PC-3 (cell line): ENCODE measurements around the gene DGCR2. TPM values are rescaled to one million over a fixed set of nuclear protein-coding genes. Genes with fewer than 3 reads are reported as not detected.

Experiments
- ATAC-seq: fragments of 200-7000 bp; cut with Tn5 transposase; 2 replicates; pipeline ENCODE4 v1.9.1; 2020; ENCODE audit warnings: mild to moderate bottlenecking, moderate library complexity
- BruUV-seq: library from RNA; stranded (reverse); fragments of 400-500 nt; replicated peaks from 2 replicates; lab custom pipeline; 2021; lab: Mats Ljungman, UMichigan
- CTCF ChIA-PET: fragments of 300-600 bp; sonication (Branson Sonifier 250); formaldehyde crosslinking; loops from one replicate; lab custom pipeline; 2022; ENCODE audit warnings: antibody characterized with exemption; lab: Charles Lee
- POLR2A ChIA-PET: fragments of 300-600 bp; sonication (Branson Sonifier 250); formaldehyde crosslinking; loops from one replicate; lab custom pipeline; 2022; ENCODE audit warnings: antibody characterized with exemption; ENCODE audit not compliant: unreplicated experiment; lab: Charles Lee
- DNase-seq: peaks from one replicate; pipeline ENCODE4 v3.0.0-alpha.2; 2015
- H2AFZ ChIP-seq: fragments of 300-600 bp; sonication (generic); 2 replicates; pipeline ENCODE4 v1.6.0; 2016; ENCODE audit warnings: antibody characterized with exemption, low read length
- H3F3A ChIP-seq: fragments of 300-600 bp; sonication (generic); one replicate; pipeline ENCODE4 v1.6.0; 2017; ENCODE audit warnings: antibody characterized with exemption, low read length, control low read depth, mild to moderate bottlenecking; ENCODE audit not compliant: unreplicated experiment
- H3K27ac ChIP-seq: fragments of 300-600 bp; sonication (generic); 2 replicates; pipeline ENCODE4 v1.5.1; 2016; ENCODE audit warnings: mild to moderate bottlenecking, low read length
- H3K27me3 ChIP-seq: fragments of 300-600 bp; sonication (generic); 2 replicates; pipeline ENCODE4 v1.6.1; 2016; ENCODE audit warnings: low read length, mixed read lengths
- H3K36me3 ChIP-seq: fragments of 300-600 bp; sonication (generic); 2 replicates; pipeline ENCODE4 v1.6.1; 2016; ENCODE audit warnings: low read depth, mixed run types, low read length, mixed read lengths
- H3K4me1 ChIP-seq: fragments of 300-600 bp; sonication (generic); 2 replicates; pipeline ENCODE4 v1.5.1; 2016; ENCODE audit warnings: low read length; ENCODE audit not compliant: insufficient read depth
- H3K4me2 ChIP-seq: fragments of 300-600 bp; sonication (generic); 2 replicates; pipeline ENCODE4 v1.6.0; 2016; ENCODE audit warnings: low read length
- H3K4me3 ChIP-seq: fragments of 300-600 bp; sonication (generic); 2 replicates; pipeline ENCODE4 v1.5.1; 2016; ENCODE audit warnings: mild to moderate bottlenecking, low read length, mixed read lengths
- H3K79me2 ChIP-seq: fragments of 300-600 bp; sonication (generic); 2 replicates; pipeline ENCODE4 v1.6.1; 2017; ENCODE audit warnings: low read length, mixed read lengths
- H3K9ac ChIP-seq: fragments of 300-600 bp; sonication (generic); 2 replicates; pipeline ENCODE4 v1.6.0; 2016; ENCODE audit warnings: mild to moderate bottlenecking, low read length
- H3K9me2 ChIP-seq: fragments of 300-600 bp; sonication (generic); replicated peaks from 2 replicates; pipeline ENCODE4 v1.6.1; 2016; ENCODE audit warnings: mixed run types, low read length, mixed read lengths
- H3K9me3 ChIP-seq: fragments of 300-600 bp; sonication (generic); 2 replicates; pipeline ENCODE4 v1.6.1; 2016; ENCODE audit warnings: low read length, mixed read lengths
- H4K20me1 ChIP-seq: fragments of 300-600 bp; sonication (generic); 2 replicates; pipeline ENCODE4 v1.6.1; 2016; ENCODE audit warnings: low read length, mixed read lengths
- EZH2 ChIP-seq: fragments of 300-600 bp; sonication (generic); IDR thresholded peaks from one replicate; pipeline ENCODE4 v1.6.1; 2017; ENCODE audit warnings: antibody characterized with exemption, mild to moderate bottlenecking, low read length; ENCODE audit not compliant: unreplicated experiment
- EZH2phosphoT487 ChIP-seq: fragments of 300-600 bp; sonication (generic); IDR thresholded peaks from 2 replicates; pipeline ENCODE4 v1.6.1; 2018; ENCODE audit warnings: mild to moderate bottlenecking, antibody characterized with exemption, low read length, borderline replicate concordance
- intact Hi-C: fragments of 100-400 bp; cut with micrococcal nuclease; formaldehyde crosslinking; loops from 2 replicates; pipeline ENCODE4 v1.9.0; 2023
- total RNA-seq: library from RNA; depleted of rRNA; stranded (reverse); fragments of >200 nt; gene quantifications from 2 replicates; pipeline ENCODE4 v1.2.3, GENCODE V29; 2014
- TF ChIP-seq, protein P1 (sequence below): fragments of 300-600 bp; sonication (generic); conservative IDR thresholded peaks from 2 replicates; pipeline ENCODE4 v1.5.1; 2017; ENCODE audit warnings: antibody characterized with exemption, low read depth, mild to moderate bottlenecking, low read length

The DGCR2 gene
- total RNA-seq, 1 experiment from 2014 or later = 36.1 TPM

DNA sequence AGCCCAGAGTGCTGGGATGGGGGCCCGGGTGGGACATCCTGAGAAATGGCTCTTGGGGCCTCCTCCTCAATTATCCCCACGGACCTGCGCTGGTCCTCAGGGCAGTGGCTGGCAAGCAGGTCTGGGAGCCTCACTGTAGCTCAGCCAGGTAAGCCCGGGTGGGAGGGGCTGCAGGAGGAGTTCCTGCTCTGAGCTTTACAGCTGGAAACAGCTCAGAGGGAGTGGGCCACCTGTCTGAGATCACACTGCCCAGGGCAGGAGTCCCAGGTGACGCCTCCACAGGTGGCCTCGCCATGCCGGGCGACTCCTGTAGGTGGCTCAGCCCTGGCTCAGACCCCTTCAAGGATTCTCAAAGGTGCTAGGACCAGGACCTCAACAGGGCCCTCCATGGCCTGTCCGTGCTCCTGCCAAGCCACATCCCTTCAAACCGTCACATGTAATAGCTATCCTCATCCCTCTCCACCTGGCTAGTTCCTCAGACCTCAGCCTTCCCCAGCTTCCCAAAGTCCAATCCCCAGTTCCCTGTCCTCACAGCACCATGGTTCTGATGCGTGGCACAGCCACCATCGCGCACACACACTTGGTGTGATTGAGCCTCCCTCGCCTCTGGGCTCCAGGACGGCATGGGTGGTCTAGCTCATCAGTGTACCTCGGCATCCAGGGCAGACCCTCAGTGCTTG, 5.3 kb upstream of the DGCR2 start:
- Histone ChIP-seq H3K9me3 (no peaks in the 10 kb centered on the region), H2AFZ (no peak overlapping the region), H3K36me3 (no peaks in the 10 kb centered on the region), H3F3A (no peaks in the 10 kb centered on the region), H3K4me2 (no peak overlapping the region), H4K20me1 (no peaks in the 10 kb centered on the region), H3K79me2 (no peaks in the 10 kb centered on the region), H3K27me3 (no peaks in the 10 kb centered on the region), H3K9me2 (no peaks in the 10 kb centered on the region), H3K27ac (no peak overlapping the region), H3K9ac (no peak overlapping the region), H3K4me1 (no peaks in the 10 kb centered on the region), H3K4me3 (no peak overlapping the region)
- ChIA-PET POLR2A (no interaction called here), CTCF (no interaction called here)
- ATAC-seq = no peak
- no TSS peak for BruUV-seq
- no peak for TF ChIP-seq EZH2phosphoT487
- TF ChIP-seq, protein P1, sequence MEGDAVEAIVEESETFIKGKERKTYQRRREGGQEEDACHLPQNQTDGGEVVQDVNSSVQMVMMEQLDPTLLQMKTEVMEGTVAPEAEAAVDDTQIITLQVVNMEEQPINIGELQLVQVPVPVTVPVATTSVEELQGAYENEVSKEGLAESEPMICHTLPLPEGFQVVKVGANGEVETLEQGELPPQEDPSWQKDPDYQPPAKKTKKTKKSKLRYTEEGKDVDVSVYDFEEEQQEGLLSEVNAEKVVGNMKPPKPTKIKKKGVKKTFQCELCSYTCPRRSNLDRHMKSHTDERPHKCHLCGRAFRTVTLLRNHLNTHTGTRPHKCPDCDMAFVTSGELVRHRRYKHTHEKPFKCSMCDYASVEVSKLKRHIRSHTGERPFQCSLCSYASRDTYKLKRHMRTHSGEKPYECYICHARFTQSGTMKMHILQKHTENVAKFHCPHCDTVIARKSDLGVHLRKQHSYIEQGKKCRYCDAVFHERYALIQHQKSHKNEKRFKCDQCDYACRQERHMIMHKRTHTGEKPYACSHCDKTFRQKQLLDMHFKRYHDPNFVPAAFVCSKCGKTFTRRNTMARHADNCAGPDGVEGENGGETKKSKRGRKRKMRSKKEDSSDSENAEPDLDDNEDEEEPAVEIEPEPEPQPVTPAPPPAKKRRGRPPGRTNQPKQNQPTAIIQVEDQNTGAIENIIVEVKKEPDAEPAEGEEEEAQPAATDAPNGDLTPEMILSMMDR = no peak
- TF ChIP-seq EZH2 = no peak
- DNase-seq = no peak
- intact Hi-C loops = no loop called here

GRCh38 chr22:19126309-19127273, 4.4 kb upstream of the DGCR2 start:
- H3K9me2 ChIP-seq = no peaks in the 10 kb centered on the region
- no peaks in the 10 kb centered on the region for H3F3A ChIP-seq
- H3K9ac ChIP-seq = no peak overlapping the region
- H3K27me3 ChIP-seq = no peaks in the 10 kb centered on the region
- DNase-seq = no peak
- ChIA-PET CTCF (no interaction called here), POLR2A (no interaction called here)
- no peak overlapping the region for H3K4me3 ChIP-seq
- no TSS peak for BruUV-seq
- no peaks in the 10 kb centered on the region for H3K36me3 ChIP-seq
- intact Hi-C loops = no loop called here
- H3K79me2 ChIP-seq = peaks cover 2% of the 10 kb centered on the region
- H3K9me3 ChIP-seq = no peaks in the 10 kb centered on the region
- TF ChIP-seq EZH2 = no peak
- no peak for TF ChIP-seq EZH2phosphoT487
- TF ChIP-seq, protein P1 = no peak
- H3K4me2 ChIP-seq = no peak overlapping the region
- H3K4me1 ChIP-seq = no peaks in the 10 kb centered on the region
- H2AFZ ChIP-seq = no peak overlapping the region
- no peaks in the 10 kb centered on the region for H4K20me1 ChIP-seq
- no peak overlapping the region for H3K27ac ChIP-seq
- no peak for ATAC-seq
